KOPT-K1 (cell line): ENCODE measurements around the gene HDAC8.
"Not testable (repeated sequence)": the region's sequence is repeated elsewhere in the genome, so short reads cannot be mapped to it uniquely, and the experiment has no call there.

Experiments
- H3K27ac ChIP-seq: fragments of 200-600 bp; sonication (generic); 2 replicates; pipeline ENCODE4 v1.5.1; 2016; ENCODE audit warnings: antibody characterized with exemption, mild to moderate bottlenecking, low read depth, low read length; ENCODE audit not compliant: poor library complexity, severe bottlenecking
- H3K36me3 ChIP-seq: fragments of 200-600 bp; sonication (generic); 2 replicates; pipeline ENCODE4 v1.5.1; 2017; ENCODE audit warnings: antibody characterized with exemption, mild to moderate bottlenecking, low read length, moderate library complexity; ENCODE audit not compliant: insufficient read depth
- H3K9me3 ChIP-seq: fragments of 200-600 bp; sonication (generic); 2 replicates; pipeline ENCODE4 v1.5.1; 2017; ENCODE audit warnings: antibody characterized with exemption, low read length, mild to moderate bottlenecking; ENCODE audit not compliant: insufficient read depth, poor library complexity, severe bottlenecking

HDAC8 gene

GRCh38 chrX:72572248-72573157, at the start of gene HDAC8:
TSS of gene HDAC8 (minus strand) at chrX:72572843. CDS start at chrX:72572761, 82 bp downstream.
- H3K36me3 ChIP-seq: peaks cover 9% of the 10 kb centered on the region; the same call in 1 of the 2 replicates
- H3K27ac ChIP-seq: peak within 1 kb of the TSS; percentile 76
- H3K9me3 ChIP-seq: no peaks in the 10 kb centered on the region

- no peak overlapping the region for H3K27ac ChIP-seq
- H3K9me3 ChIP-seq: no peaks in the 10 kb centered on the region
- no peaks in the 10 kb centered on the region for H3K36me3 ChIP-seq
Measured at GRCh38 chrX:72621625-72622485, 49.2 kb upstream of the HDAC8 start.

- Histone ChIP-seq H3K36me3 (no peaks in the 10 kb centered on the region), H3K27ac (no peak overlapping the region), H3K9me3 (no peaks in the 10 kb centered on the region)
Measured at GRCh38 chrX:72621163-72621562, 48.5 kb upstream of the HDAC8 start.

GRCh38 chrX:72620550-72621145, 48.0 kb upstream of the HDAC8 start:
- Histone ChIP-seq H3K36me3 (no peaks in the 10 kb centered on the region), H3K27ac (no peak overlapping the region), H3K9me3 (no peaks in the 10 kb centered on the region)

- Histone ChIP-seq H3K9me3 (no peaks in the 10 kb centered on the region), H3K27ac (no peak overlapping the region), H3K36me3 (no peaks in the 10 kb centered on the region)
Measured at GRCh38 chrX:72609313-72609712, 36.7 kb upstream of the HDAC8 start.

- H3K9me3 ChIP-seq: no peaks in the 10 kb centered on the region
- no peaks in the 10 kb centered on the region for H3K36me3 ChIP-seq
- no peak overlapping the region for H3K27ac ChIP-seq
Measured at GRCh38 chrX:72604705-72605104, 32.1 kb upstream of the HDAC8 start.

GRCh38 chrX:72604112-72604511, 31.5 kb upstream of the HDAC8 start:
- no peak overlapping the region for H3K27ac ChIP-seq
- H3K9me3 ChIP-seq: no peaks in the 10 kb centered on the region
- H3K36me3 ChIP-seq: no peaks in the 10 kb centered on the region

- not testable (repeated sequence) for H3K9me3 ChIP-seq, H3K27ac ChIP-seq, H3K36me3 ChIP-seq
Measured at GRCh38 chrX:72591038-72591437, 18.4 kb upstream of the HDAC8 start.

GRCh38 chrX:72584163-72584562, 11.5 kb upstream of the HDAC8 start:
- Histone ChIP-seq H3K36me3 (no peaks in the 10 kb centered on the region), H3K27ac (no peak overlapping the region), H3K9me3 (no peaks in the 10 kb centered on the region)

GRCh38 chrX:72576141-72576894, 3.7 kb upstream of the HDAC8 start:
- Histone ChIP-seq H3K36me3 (no peaks in the 10 kb centered on the region), H3K27ac (no peak overlapping the region), H3K9me3 (no peaks in the 10 kb centered on the region)

- Histone ChIP-seq H3K27ac (peak overlapping the region; percentile 76), H3K36me3 (peaks cover 3% of the 10 kb centered on the region; the same call in 1 of the 2 replicates), H3K9me3 (no peaks in the 10 kb centered on the region)
Measured at GRCh38 chrX:72573158-72573511, 492 bp upstream of the HDAC8 start.

- Histone ChIP-seq H3K36me3 (peaks cover 33% of the 10 kb centered on the region; the same call in 1 of the 2 replicates), H3K9me3 (no peaks in the 10 kb centered on the region), H3K27ac (no peak overlapping the region)
Measured at GRCh38 chrX:72569786-72570185, 2.9 kb downstream of the HDAC8 start.

GRCh38 chrX:72568406-72569092, 4.1 kb downstream of the HDAC8 start:
- H3K36me3 ChIP-seq: peaks cover 34% of the 10 kb centered on the region; the same call in 1 of the 2 replicates
- H3K9me3 ChIP-seq: no peaks in the 10 kb centered on the region

GRCh38 chrX:72566448-72566847, 6.2 kb downstream of the HDAC8 start:
- Histone ChIP-seq H3K36me3 (peaks cover 34% of the 10 kb centered on the region; the same call in 1 of the 2 replicates), H3K9me3 (no peaks in the 10 kb centered on the region), H3K27ac (no peak overlapping the region)

More at GRCh38 chrX:72568406-72569092, 4.1 kb downstream of the HDAC8 start:
- no peak overlapping the region for H3K27ac ChIP-seq
